ENCODE measurements around the gene TTC28.

Gene TTC28

GRCh38 chr22:28599693-28600092 is 79.9 kb downstream of the TTC28 start (continued):
- TF ChIP-seq ZNF114 (tag by site-specific recombination; IDR thresholded peaks at IDR 0.05), result no peak
- TF ChIP-seq, protein P1, sequence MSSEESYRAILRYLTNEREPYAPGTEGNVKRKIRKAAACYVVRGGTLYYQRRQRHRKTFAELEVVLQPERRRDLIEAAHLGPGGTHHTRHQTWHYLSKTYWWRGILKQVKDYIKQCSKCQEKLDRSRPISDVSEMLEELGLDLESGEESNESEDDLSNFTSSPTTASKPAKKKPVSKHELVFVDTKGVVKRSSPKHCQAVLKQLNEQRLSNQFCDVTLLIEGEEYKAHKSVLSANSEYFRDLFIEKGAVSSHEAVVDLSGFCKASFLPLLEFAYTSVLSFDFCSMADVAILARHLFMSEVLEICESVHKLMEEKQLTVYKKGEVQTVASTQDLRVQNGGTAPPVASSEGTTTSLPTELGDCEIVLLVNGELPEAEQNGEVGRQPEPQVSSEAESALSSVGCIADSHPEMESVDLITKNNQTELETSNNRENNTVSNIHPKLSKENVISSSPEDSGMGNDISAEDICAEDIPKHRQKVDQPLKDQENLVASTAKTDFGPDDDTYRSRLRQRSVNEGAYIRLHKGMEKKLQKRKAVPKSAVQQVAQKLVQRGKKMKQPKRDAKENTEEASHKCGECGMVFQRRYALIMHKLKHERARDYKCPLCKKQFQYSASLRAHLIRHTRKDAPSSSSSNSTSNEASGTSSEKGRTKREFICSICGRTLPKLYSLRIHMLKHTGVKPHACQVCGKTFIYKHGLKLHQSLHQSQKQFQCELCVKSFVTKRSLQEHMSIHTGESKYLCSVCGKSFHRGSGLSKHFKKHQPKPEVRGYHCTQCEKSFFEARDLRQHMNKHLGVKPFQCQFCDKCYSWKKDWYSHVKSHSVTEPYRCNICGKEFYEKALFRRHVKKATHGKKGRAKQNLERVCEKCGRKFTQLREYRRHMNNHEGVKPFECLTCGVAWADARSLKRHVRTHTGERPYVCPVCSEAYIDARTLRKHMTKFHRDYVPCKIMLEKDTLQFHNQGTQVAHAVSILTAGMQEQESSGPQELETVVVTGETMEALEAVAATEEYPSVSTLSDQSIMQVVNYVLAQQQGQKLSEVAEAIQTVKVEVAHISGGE (tag by site-specific recombination; conservative IDR thresholded peaks at IDR 0.05; ENCODE audit: low read depth), result no peak
- TF ChIP-seq ZNF513 (tag by site-specific recombination; IDR thresholded peaks at IDR 0.05), result no peak
- TF ChIP-seq, protein P2, sequence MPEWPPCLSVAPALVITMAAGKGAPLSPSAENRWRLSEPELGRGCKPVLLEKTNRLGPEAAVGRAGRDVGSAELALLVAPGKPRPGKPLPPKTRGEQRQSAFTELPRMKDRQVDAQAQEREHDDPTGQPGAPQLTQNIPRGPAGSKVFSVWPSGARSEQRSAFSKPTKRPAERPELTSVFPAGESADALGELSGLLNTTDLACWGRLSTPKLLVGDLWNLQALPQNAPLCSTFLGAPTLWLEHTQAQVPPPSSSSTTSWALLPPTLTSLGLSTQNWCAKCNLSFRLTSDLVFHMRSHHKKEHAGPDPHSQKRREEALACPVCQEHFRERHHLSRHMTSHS (tag by site-specific recombination; IDR thresholded peaks at IDR 0.05), result no peak
- no peak for TF ChIP-seq ZNF514 (tag by site-specific recombination; IDR thresholded peaks at IDR 0.05)

GRCh38 chr22:28597665-28598064 is 82.0 kb downstream of the TTC28 start:
- H3K36me3 ChIP-seq (ENCODE audit: control insufficient read depth in 2 of 2, insufficient read depth in 1 of 2, low read length in 2 of 2), result no peaks in the 10 kb centered on the region
- no peak overlapping the region for H3K27ac ChIP-seq (ENCODE audit: extremely low read depth, low read depth, low read length)
- POLR2A ChIA-PET, result no interaction called here
- TF ChIP-seq ZNF112 (tag by site-specific recombination; IDR thresholded peaks at IDR 0.05), result no peak
- TF ChIP-seq ZNF549 (tag by site-specific recombination; IDR thresholded peaks at IDR 0.05), result no peak
- TF ChIP-seq ZNF521 (tag by site-specific recombination; IDR thresholded peaks at IDR 0.05), result no peak
- no peak for TF ChIP-seq ZNF423 (tag by site-specific recombination; IDR thresholded peaks at IDR 0.05)
- TF ChIP-seq ZNF426 (tag by site-specific recombination; IDR thresholded peaks at IDR 0.05), result no peak
- CTCF ChIA-PET, result no interaction called here
- no peak overlapping the region for H3K4me3 ChIP-seq (ENCODE audit: low read depth, low read length)
- peaks cover 5% of the 10 kb centered on the region for H3K4me1 ChIP-seq (ENCODE audit: control insufficient read depth, insufficient read depth, low read length)
- no peaks in the 10 kb centered on the region for H3K9me3 ChIP-seq (ENCODE audit: control insufficient read depth, insufficient read depth, low read depth, low read length)

DNA sequence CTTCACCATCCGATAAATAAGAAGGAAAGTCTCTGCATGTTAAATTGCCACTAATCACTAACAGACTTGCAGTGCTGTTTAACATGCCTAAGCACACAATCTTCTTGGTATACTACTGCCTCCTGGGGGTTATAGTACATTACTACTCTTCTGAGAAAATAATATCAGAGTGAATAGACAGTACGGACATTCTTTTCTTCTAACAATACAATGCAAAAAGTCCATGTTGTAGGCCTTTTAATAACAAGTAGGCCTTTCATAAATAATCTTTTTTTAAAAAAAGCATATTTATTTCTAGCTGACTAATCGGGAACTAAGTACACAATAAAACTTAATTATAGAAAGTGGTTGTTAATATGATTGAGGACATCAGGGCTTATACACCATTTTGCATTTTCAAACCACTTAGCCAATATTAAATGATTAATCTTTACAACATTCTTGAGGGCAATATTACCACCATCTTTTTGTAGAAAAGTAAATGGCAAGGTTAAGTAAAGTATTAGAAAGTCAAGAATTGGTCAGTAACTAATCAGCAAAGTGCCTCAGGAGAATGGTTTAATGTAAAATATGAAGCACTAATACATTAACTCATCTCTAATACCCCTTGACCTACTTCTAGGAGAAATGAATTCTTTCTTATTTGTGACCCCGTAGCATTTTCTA is 84.7 kb downstream of the TTC28 start:
- Histone ChIP-seq H3K27ac (ENCODE audit: extremely low read depth, low read depth, low read length) (no peak overlapping the region), H3K4me3 (ENCODE audit: low read depth, low read length) (no peak overlapping the region), H3K4me1 (ENCODE audit: control insufficient read depth, insufficient read depth, low read length) (peaks cover 5% of the 10 kb centered on the region), H3K36me3 (ENCODE audit: control insufficient read depth in 2 of 2, insufficient read depth in 1 of 2, low read length in 2 of 2) (no peaks in the 10 kb centered on the region), H3K9me3 (ENCODE audit: control insufficient read depth, insufficient read depth, low read depth, low read length) (no peaks in the 10 kb centered on the region)
- CTCF ChIA-PET, result interaction anchor here (0.6 to 7.5 kb wide), 15 partner anchors 11 to 1185 kb away, joined by 3 to 72 read pairs (median 4); no protein-coding TSS in a partner anchor
- POLR2A ChIA-PET, result no interaction called here
- TF ChIP-seq, protein P3, sequence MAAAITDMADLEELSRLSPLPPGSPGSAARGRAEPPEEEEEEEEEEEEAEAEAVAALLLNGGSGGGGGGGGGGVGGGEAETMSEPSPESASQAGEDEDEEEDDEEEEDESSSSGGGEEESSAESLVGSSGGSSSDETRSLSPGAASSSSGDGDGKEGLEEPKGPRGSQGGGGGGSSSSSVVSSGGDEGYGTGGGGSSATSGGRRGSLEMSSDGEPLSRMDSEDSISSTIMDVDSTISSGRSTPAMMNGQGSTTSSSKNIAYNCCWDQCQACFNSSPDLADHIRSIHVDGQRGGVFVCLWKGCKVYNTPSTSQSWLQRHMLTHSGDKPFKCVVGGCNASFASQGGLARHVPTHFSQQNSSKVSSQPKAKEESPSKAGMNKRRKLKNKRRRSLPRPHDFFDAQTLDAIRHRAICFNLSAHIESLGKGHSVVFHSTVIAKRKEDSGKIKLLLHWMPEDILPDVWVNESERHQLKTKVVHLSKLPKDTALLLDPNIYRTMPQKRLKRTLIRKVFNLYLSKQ (tag by site-specific recombination; IDR thresholded peaks at IDR 0.05; ENCODE audit: borderline replicate concordance), result no peak
- TF ChIP-seq ZNF660 (tag by site-specific recombination; IDR thresholded peaks at IDR 0.05) (0 out of 2 replicates have a peak, but pooled peaks have one; percentile 43), ZNF555 (tag by site-specific recombination; conservative IDR thresholded peaks at IDR 0.05) (no peak), ZNF391 (tag by site-specific recombination; IDR thresholded peaks at IDR 0.05; ENCODE audit: borderline replicate concordance, low read depth) (no peak), ZNF654 (tag by site-specific recombination; IDR thresholded peaks at IDR 0.05; ENCODE audit: low read depth) (peak; percentile 75), ZNF785 (tag by site-specific recombination; IDR thresholded peaks at IDR 0.05) (no peak), ZNF776 (tag by site-specific recombination; IDR thresholded peaks at IDR 0.05; ENCODE audit: borderline replicate concordance) (no peak), ZNF624 (tag by site-specific recombination; IDR thresholded peaks at IDR 0.05) (no peak)
- TF ChIP-seq, protein P4, sequence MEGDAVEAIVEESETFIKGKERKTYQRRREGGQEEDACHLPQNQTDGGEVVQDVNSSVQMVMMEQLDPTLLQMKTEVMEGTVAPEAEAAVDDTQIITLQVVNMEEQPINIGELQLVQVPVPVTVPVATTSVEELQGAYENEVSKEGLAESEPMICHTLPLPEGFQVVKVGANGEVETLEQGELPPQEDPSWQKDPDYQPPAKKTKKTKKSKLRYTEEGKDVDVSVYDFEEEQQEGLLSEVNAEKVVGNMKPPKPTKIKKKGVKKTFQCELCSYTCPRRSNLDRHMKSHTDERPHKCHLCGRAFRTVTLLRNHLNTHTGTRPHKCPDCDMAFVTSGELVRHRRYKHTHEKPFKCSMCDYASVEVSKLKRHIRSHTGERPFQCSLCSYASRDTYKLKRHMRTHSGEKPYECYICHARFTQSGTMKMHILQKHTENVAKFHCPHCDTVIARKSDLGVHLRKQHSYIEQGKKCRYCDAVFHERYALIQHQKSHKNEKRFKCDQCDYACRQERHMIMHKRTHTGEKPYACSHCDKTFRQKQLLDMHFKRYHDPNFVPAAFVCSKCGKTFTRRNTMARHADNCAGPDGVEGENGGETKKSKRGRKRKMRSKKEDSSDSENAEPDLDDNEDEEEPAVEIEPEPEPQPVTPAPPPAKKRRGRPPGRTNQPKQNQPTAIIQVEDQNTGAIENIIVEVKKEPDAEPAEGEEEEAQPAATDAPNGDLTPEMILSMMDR (tag by site-specific recombination; IDR thresholded peaks at IDR 0.05), result peak; percentile 56; the same call in 1 of the 2 replicates
- TF ChIP-seq, protein P5, sequence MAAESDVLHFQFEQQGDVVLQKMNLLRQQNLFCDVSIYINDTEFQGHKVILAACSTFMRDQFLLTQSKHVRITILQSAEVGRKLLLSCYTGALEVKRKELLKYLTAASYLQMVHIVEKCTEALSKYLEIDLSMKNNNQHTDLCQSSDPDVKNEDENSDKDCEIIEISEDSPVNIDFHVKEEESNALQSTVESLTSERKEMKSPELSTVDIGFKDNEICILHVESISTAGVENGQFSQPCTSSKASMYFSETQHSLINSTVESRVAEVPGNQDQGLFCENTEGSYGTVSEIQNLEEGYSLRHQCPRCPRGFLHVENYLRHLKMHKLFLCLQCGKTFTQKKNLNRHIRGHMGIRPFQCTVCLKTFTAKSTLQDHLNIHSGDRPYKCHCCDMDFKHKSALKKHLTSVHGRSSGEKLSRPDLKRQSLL (tag by site-specific recombination; IDR thresholded peaks at IDR 0.05), result no peak

Measured in HEK293 (cell line).